HCT116 (cell line): ENCODE data around the gene FTO. TPM values are rescaled to one million over a fixed set of nuclear protein-coding genes. Genes with fewer than 3 reads are reported as not detected.

Source experiments
- ATAC-seq: fragments of 200-7000 bp; cut with Tn5 transposase; 2 replicates; pipeline ENCODE4 v1.9.1; 2020; ENCODE audit warnings: mild to moderate bottlenecking, moderate library complexity
- BruUV-seq: library from RNA; stranded (reverse); fragments of 400-500 nt; replicated peaks from 2 replicates; lab custom pipeline; 2021; lab: Mats Ljungman, UMichigan
- CTCF ChIA-PET: fragments of 300-600 bp; sonication (Branson Sonifier 250); formaldehyde crosslinking; loops from one replicate; lab custom pipeline; 2021; ENCODE audit warnings: antibody characterized with exemption; lab: Charles Lee
- POLR2A ChIA-PET: fragments of 300-600, 350-600 bp; sonication (Branson Sonifier 250); formaldehyde crosslinking; loops from one replicate; lab custom pipeline; 2021; ENCODE audit warnings: antibody characterized with exemption; lab: Charles Lee
- RAD21 ChIA-PET, 2 experiments: fragments of 300-600 bp; sonication (Branson Sonifier 250); formaldehyde crosslinking; loops; one replicate each; lab custom pipeline; 2023; ENCODE audit warnings: low total read pairs in 2 of 2; ENCODE audit not compliant: uncharacterized antibody in 2 of 2, unreplicated experiment in 2 of 2, low non-redundant PET in 1 of 2; lab: Charles Lee
- DNase-seq: peaks from one replicate; pipeline ENCODE4 v3.0.0-alpha.2; 2010; ENCODE audit warnings: low read depth, low spot score
- H2AFZ ChIP-seq: fragments of 200-600 bp; shearing (Covaris generic), sonication (generic); 2 replicates; pipeline ENCODE4 v1.6.1; 2017; ENCODE audit warnings: low read depth, mixed run types, mixed read lengths, antibody characterized with exemption, low read length; ENCODE audit not compliant: poor library complexity, severe bottlenecking
- H3K27ac ChIP-seq: 2 replicates; pipeline ENCODE4 v1.5.1; 2012; ENCODE audit warnings: low read depth, low read length
- H3K27me3 ChIP-seq: fragments of 200-600 bp; sonication (generic); 2 replicates; pipeline ENCODE4 v1.6.1; 2016; ENCODE audit warnings: mixed run types, low read length, mixed read lengths; ENCODE audit not compliant: insufficient read depth
- H3K36me3 ChIP-seq, 2 experiments: fragments of 200-500 bp in 1 of 2; fragments of 200-600 bp in 1 of 2; sonication (Bioruptor generic) in 1 of 2; sonication (generic) in 1 of 2; 2 replicates each; pipeline versions ENCODE4 v1.5.1 to v1.6.1; 2014 to 2016; ENCODE audit warnings: low read length in 2 of 2, inconsistent platforms in 1 of 2, mixed read lengths in 1 of 2, mixed run types in 1 of 2; ENCODE audit not compliant: insufficient read depth in 2 of 2, control insufficient read depth in 1 of 2
- H3K4me1 ChIP-seq, 2 experiments: fragments of 200-600 bp in 1 of 2; sonication (generic) in 1 of 2; 2 replicates each; pipeline versions ENCODE4 v1.5.1 to v1.6.1; 2012 to 2017; ENCODE audit warnings: low read length in 2 of 2, inconsistent platforms in 1 of 2, mild to moderate bottlenecking in 1 of 2, mixed read lengths in 1 of 2, mixed run types in 1 of 2, moderate library complexity in 1 of 2; ENCODE audit not compliant: insufficient read depth in 2 of 2, control insufficient read depth in 1 of 2
- H3K4me2 ChIP-seq: fragments of 200-600 bp; sonication (generic); 2 replicates; pipeline ENCODE4 v1.6.1; 2017; ENCODE audit warnings: mixed run types, low read length, mixed read lengths
- H3K4me3 ChIP-seq, 2 experiments: fragments of 200-600 bp in 1 of 2; sonication (generic) in 1 of 2; replicated peaks in 1 of 2; 2 replicates each; pipeline ENCODE4 v1.5.1; 2011 to 2016; ENCODE audit warnings: low read length in 2 of 2, control low read depth in 1 of 2, low read depth in 1 of 2, mild to moderate bottlenecking in 1 of 2, mixed read lengths in 1 of 2, mixed run types in 1 of 2
- H3K79me2 ChIP-seq: fragments of 200-600 bp; sonication (generic); 2 replicates; pipeline ENCODE4 v1.6.1; 2017; ENCODE audit warnings: mild to moderate bottlenecking, mixed run types, low read length, moderate library complexity, mixed read lengths; ENCODE audit not compliant: insufficient read depth
- H3K9ac ChIP-seq: fragments of 200-600 bp; sonication (generic); 2 replicates; pipeline ENCODE4 v1.6.1; 2016; ENCODE audit warnings: low read length, mixed read lengths
- H3K9me2 ChIP-seq: fragments of 200-600 bp; sonication (generic), shearing (Covaris generic); 2 replicates; pipeline ENCODE4 v1.6.1; 2017; ENCODE audit warnings: mixed run types, mild to moderate bottlenecking, moderate library complexity; ENCODE audit not compliant: insufficient read depth
- H3K9me3 ChIP-seq, 2 experiments: fragments of 200-500 bp in 1 of 2; fragments of 200-600 bp in 1 of 2; sonication (Bioruptor generic) in 1 of 2; sonication (generic) in 1 of 2; 2 replicates each; pipeline ENCODE4 v1.6.1; 2014 to 2017; ENCODE audit warnings: low read length in 2 of 2, mixed read lengths in 2 of 2, inconsistent platforms in 1 of 2, low read depth in 1 of 2, mild to moderate bottlenecking in 1 of 2, mixed run types in 1 of 2, moderate library complexity in 1 of 2; ENCODE audit not compliant: control insufficient read depth in 1 of 2, insufficient read depth in 1 of 2
- H4K20me1 ChIP-seq: fragments of 200-600 bp; sonication (generic), shearing (Covaris generic); 2 replicates; pipeline ENCODE4 v1.6.1; 2017; ENCODE audit warnings: mixed run types, mild to moderate bottlenecking, moderate library complexity; ENCODE audit not compliant: insufficient read depth
- CBX3 ChIP-seq: IDR thresholded peaks from 2 replicates; pipeline ENCODE4 v1.6.1; 2012; ENCODE audit warnings: low read depth
- EGR1 ChIP-seq: IDR thresholded peaks from 2 replicates; pipeline ENCODE4 v1.6.1; 2012; ENCODE audit warnings: low read depth
- EZH2 ChIP-seq: fragments of 200-600 bp; sonication (generic); IDR thresholded peaks from 2 replicates; pipeline ENCODE4 v1.6.1; 2017; ENCODE audit warnings: antibody characterized with exemption, mixed run types
- POLR2A ChIP-seq: IDR thresholded peaks from 2 replicates; pipeline ENCODE4 v1.7.0; 2011; ENCODE audit warnings: borderline replicate concordance; ENCODE audit not compliant: insufficient read depth, insufficient read length; ENCODE audit errors: extremely low read depth
- RAD21 ChIP-seq: IDR thresholded peaks from 2 replicates; pipeline ENCODE4 v1.6.1; 2012; ENCODE audit warnings: low read depth, mild to moderate bottlenecking
- SP1 ChIP-seq: IDR thresholded peaks from 2 replicates; pipeline ENCODE4 v1.6.1; 2012; ENCODE audit warnings: low read depth
- SRF ChIP-seq: IDR thresholded peaks from 2 replicates; pipeline ENCODE4 v1.6.1; 2012; ENCODE audit warnings: low read depth
- TCF7L2 ChIP-seq: IDR thresholded peaks from 2 replicates; pipeline ENCODE4 v1.7.0; 2011; ENCODE audit warnings: borderline replicate concordance, inconsistent platforms; ENCODE audit not compliant: insufficient read depth, insufficient read length; ENCODE audit errors: extremely low read depth
- ZFX ChIP-seq: fragments of 450-650 bp; IDR thresholded peaks from 2 replicates; pipeline ENCODE4 v1.6.1; 2017
- intact Hi-C: fragments of 100-400 bp; cut with micrococcal nuclease; formaldehyde crosslinking; loops from 2 replicates; pipeline ENCODE4 v1.10.0; 2022
- total RNA-seq: library from RNA; stranded (reverse); gene quantifications from one replicate; pipeline ENCODE4 v1.2.1, GENCODE V29; 2021; ENCODE audit not compliant: unreplicated experiment
- TF ChIP-seq, protein P1 (sequence below), 3 experiments: fragments of 200-600 bp in 1 of 3; sonication (generic) in 1 of 3; IDR thresholded peaks in 2 of 3; conservative IDR thresholded peaks in 1 of 3; 2 replicates each; pipeline ENCODE4 v1.5.1; 2012 to 2017; ENCODE audit warnings: low read depth in 2 of 3, low read length in 2 of 3, antibody characterized with exemption in 1 of 3, borderline replicate concordance in 1 of 3, control low read depth in 1 of 3, mild to moderate bottlenecking in 1 of 3, mixed read lengths in 1 of 3, mixed run types in 1 of 3, moderate library complexity in 1 of 3; ENCODE audit not compliant: insufficient read depth in 1 of 3
- TF ChIP-seq, protein P2 (sequence below): IDR thresholded peaks from 2 replicates; pipeline ENCODE4 v1.6.1; 2011; ENCODE audit warnings: mild to moderate bottlenecking, low read length, moderate library complexity; ENCODE audit not compliant: insufficient replicate concordance; ENCODE audit errors: extremely low read depth
- TF ChIP-seq, protein P3 (sequence below): IDR thresholded peaks from 2 replicates; pipeline ENCODE4 v1.6.1; 2012

The FTO gene
- total RNA-seq, 1 experiment from 2014 or later: 55.2 TPM

DNA sequence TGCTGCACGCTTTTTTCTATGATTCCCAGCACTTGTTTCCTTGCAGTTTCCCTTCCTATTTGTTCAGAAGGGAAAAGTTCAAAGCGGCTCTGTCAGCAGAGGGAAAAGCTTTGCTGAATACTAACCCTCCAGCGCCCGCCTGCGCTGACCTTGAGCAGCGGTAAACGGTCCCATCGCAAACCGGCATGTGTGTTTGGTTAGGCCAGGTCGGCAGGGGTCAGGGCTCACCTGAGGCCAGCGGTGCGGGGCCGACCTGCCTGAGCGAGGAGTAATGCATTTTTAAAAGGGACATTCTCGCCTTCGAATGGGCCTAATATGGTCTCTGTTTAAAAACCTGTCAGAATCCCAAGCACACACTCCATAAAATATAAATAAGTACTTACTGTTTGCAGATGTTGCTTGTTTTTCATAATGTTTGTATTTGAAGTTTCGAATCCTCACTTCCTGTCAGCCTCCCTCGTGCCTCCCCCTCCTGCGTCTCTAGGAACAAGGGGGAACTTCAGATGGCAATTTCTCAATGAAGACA, 472.5 kb downstream of the FTO start:
- Histone ChIP-seq H2AFZ (no peak overlapping the region), H3K4me3 (no peak overlapping the region), H3K4me1 (no peaks in the 10 kb centered on the region), H3K79me2 (no peaks in the 10 kb centered on the region), H3K9me2 (no peaks in the 10 kb centered on the region), H4K20me1 (no peaks in the 10 kb centered on the region), H3K4me2 (no peak overlapping the region), H3K27ac (no peak overlapping the region), H3K9me3 (no peaks in the 10 kb centered on the region), H3K27me3 (peaks cover 27% of the 10 kb centered on the region), H3K36me3 (no peaks in the 10 kb centered on the region), H3K9ac (no peak overlapping the region)
- ChIA-PET CTCF (no interaction called here), POLR2A (no interaction called here), RAD21 (no interaction called here)
- DNase-seq: no peak
- ATAC-seq: no peak
- TF ChIP-seq TCF7L2 (no peak), EGR1 (no peak), EZH2 (no peak), CBX3 (no peak), ZFX (no peak), RAD21 (no peak), POLR2A (no peak), SRF (no peak), SP1 (no peak)
- TF ChIP-seq, protein P1, sequence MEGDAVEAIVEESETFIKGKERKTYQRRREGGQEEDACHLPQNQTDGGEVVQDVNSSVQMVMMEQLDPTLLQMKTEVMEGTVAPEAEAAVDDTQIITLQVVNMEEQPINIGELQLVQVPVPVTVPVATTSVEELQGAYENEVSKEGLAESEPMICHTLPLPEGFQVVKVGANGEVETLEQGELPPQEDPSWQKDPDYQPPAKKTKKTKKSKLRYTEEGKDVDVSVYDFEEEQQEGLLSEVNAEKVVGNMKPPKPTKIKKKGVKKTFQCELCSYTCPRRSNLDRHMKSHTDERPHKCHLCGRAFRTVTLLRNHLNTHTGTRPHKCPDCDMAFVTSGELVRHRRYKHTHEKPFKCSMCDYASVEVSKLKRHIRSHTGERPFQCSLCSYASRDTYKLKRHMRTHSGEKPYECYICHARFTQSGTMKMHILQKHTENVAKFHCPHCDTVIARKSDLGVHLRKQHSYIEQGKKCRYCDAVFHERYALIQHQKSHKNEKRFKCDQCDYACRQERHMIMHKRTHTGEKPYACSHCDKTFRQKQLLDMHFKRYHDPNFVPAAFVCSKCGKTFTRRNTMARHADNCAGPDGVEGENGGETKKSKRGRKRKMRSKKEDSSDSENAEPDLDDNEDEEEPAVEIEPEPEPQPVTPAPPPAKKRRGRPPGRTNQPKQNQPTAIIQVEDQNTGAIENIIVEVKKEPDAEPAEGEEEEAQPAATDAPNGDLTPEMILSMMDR (IDR thresholded peaks at IDR 0.05 in 2 of 3, conservative IDR thresholded peaks at IDR 0.05 in 1 of 3; ENCODE audit: borderline replicate concordance in 1 of 3, insufficient read depth in 1 of 3, low read depth in 2 of 3, low read length in 2 of 3): no peak
- TF ChIP-seq, protein P2, sequence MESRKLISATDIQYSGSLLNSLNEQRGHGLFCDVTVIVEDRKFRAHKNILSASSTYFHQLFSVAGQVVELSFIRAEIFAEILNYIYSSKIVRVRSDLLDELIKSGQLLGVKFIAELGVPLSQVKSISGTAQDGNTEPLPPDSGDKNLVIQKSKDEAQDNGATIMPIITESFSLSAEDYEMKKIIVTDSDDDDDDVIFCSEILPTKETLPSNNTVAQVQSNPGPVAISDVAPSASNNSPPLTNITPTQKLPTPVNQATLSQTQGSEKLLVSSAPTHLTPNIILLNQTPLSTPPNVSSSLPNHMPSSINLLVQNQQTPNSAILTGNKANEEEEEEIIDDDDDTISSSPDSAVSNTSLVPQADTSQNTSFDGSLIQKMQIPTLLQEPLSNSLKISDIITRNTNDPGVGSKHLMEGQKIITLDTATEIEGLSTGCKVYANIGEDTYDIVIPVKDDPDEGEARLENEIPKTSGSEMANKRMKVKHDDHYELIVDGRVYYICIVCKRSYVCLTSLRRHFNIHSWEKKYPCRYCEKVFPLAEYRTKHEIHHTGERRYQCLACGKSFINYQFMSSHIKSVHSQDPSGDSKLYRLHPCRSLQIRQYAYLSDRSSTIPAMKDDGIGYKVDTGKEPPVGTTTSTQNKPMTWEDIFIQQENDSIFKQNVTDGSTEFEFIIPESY: no peak
- TF ChIP-seq, protein P3, sequence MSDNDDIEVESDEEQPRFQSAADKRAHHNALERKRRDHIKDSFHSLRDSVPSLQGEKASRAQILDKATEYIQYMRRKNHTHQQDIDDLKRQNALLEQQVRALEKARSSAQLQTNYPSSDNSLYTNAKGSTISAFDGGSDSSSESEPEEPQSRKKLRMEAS: no peak
- intact Hi-C loops: no loop called here
- no TSS peak for BruUV-seq
